HG02759 (cell line): ENCODE results near the gene PPHLN1.
"Not testable (repeated sequence)": the region's sequence is repeated elsewhere in the genome, so short reads cannot be mapped to it uniquely, and the experiment has no call there.

Experiments
- ATAC-seq: cut with Tn5 transposase; IDR thresholded peaks from one replicate; pipeline ENCODE4 v1.9.1; 2021; ENCODE audit warnings: mild to moderate bottlenecking, moderate library complexity; ENCODE audit not compliant: unreplicated experiment

PPHLN1 gene

DNA sequence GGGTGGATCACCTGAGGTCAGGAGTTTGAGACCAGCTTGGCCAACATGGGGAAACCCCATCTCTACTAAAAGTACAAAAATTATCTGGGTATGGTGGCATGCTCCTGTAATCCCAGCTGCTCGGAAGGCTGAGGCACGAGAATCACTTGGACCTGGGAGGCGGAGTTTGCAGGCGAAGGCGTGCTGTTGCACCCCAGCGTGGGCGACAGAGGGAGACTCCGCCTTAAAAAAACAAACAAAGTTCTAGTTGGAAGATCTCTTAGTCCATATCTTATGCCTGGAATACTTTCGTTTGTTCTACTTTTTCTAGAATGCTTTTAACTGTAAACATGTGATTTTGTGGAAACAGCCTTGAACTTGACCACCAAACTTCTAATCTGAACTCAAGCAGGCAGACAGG is 38.7 kb downstream of the PPHLN1 start:
- ATAC-seq = no peak

DNA sequence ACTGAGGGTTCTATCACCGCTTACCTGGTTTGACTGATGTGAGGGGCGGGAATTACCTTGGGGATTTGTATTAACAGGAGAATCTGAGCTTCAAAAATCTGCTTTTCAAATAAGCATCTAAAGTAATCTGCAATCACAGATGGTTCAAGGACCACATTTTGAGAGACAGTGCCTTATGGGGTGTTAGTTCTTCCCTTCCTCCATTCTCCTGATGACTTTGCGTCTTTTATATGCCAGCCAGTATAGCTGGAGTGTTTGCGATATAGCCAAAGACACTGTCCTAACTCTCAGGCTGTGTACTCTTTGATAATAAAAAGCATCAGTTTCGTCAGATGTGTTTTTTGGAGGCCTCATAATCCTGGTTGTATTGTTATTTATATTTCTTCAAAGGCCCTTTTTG is 39.5 kb downstream of the PPHLN1 start:
- no peak for ATAC-seq

DNA sequence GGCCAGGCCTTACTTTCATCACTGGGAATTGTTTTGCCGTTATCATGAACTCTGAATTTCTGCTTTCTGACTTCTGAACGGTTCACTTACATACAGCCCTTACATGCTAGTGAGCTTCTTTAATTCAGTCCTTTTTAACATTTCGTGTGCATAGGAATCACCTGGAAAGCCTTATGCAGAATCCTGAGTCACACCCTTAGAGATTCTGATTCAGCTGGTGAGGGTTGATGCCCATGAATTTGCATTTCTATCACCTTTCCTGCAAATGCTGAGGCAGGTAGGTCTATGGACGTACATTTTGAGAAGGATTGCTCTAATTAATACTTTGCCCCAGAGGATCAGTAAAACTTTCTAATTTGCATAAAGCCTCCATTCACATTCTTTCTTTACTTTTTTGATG is 44.0 kb downstream of the PPHLN1 start:
- no peak for ATAC-seq

DNA sequence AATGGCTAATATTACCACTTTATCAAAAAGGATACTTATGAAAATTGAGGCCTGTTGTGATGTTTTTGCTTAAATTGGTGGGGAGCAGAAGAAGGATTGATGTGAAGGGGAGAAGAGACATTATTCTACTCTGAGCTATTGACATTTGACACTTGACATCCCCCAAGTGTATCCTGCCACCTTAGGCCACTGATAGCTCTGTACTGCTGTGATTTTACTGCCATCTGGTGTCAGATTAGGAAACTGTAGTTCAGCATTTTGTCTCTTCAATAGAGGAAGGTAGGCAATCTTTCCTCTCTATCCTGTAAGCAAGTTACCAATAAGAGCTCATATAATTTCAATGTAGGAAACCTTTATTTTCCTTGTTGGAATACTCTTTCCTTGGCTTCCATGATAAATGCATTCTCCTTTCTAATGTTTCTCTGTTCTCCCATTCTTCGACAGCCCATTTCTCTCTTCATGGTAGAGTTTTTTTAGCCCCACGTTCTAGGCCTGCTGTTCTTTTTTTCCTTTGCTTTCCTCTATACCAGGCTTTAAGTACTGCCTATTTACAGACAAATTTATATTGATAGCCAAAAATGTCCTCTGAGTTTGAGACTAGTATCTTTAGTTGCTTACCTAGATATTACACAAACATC is 46.3 kb downstream of the PPHLN1 start:
- ATAC-seq = peak; percentile 88

DNA sequence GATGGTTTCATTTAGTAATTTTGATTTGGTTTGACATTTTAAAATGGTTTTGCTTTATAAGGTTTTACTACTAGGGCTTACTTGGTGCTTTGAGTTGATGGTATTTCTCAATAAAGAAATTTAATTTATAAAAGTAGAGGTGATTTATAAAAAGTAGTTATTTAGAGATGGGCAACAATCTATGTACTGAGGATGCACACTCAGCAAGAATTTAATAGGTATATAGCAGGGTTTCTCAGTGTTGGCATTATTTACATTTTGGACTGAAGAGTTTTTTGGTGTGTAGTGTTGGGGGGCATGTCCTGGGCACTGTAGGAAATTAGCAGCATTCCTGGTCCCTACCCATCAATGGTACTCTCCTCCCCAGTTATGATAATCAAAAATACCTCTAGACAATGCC is 47.7 kb downstream of the PPHLN1 start:
- no peak for ATAC-seq

DNA sequence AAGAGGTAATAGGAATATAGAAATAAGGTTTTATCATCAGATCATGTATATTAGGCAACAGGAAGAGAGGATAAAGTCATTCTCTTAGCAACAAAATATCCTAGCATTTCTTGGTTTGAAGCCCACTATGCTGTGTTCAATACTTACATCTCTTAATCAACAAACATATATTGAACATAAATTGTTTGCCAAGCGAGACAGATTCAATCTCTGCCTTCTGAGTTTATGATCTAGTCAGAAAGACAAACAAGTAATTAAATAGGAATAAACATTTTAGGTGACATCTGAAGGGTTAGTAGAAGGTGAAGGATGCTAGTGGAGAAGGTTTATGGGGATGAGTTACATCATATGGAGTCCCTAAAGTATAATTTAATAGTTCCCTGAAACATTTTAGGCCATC is 54.8 kb downstream of the PPHLN1 start:
- no peak for ATAC-seq

DNA sequence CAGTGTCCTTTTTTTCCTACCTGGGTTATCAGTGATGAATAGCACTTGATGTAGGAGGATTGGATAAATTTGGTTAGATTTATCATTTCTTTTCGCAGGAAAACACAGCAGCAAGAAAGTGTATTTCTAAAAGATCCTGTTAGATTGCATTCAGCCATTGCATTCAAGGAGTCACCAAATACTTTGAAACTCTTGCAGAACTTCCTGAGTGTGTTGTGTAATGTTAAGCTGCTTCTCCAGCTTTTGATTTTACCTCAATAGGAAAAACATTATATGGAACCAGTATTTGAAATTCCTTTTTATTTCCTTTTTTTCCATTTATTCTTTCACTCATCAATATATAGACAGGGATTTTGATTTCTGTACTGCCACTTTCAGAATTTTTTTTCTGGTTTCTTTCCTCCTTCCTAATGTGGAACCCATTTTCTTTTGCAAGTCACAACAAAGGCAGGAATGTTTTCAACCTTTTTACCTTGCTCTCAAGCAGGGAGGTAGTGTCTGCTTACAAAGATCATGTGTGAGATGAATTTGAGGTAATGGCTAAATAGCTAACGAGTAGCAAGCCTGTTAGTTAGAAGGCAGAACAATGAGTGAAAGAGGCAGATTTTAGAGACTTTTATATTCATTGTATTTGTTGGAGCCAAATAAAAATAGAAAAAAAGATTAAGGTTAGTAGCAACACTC is 56.2 kb downstream of the PPHLN1 start:
- no peak for ATAC-seq

DNA sequence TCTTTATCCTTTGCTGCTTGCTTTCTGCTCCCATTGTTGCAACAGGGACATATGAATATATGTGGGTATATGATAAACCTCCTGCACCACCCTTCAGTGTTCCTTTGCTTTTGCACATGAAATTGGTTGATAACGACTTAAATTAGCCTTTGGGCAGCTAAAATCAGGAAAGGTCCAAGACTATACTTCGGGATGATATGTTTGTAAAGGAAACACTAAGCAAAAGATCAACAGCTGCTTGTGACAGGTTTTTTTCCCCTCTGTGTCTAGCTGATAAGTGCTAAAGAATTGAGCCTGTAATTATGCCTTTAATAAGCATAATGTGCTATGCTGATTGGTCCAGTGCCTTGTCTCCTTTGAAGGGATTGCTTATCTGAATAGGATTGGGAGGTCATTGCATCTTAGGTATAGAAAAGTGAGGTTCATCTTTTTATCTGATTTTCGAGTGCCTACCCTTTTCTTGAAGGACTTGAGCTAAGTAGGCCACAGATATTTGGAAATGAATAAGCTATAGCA is 59.4 kb downstream of the PPHLN1 start:
- ATAC-seq = no peak

DNA sequence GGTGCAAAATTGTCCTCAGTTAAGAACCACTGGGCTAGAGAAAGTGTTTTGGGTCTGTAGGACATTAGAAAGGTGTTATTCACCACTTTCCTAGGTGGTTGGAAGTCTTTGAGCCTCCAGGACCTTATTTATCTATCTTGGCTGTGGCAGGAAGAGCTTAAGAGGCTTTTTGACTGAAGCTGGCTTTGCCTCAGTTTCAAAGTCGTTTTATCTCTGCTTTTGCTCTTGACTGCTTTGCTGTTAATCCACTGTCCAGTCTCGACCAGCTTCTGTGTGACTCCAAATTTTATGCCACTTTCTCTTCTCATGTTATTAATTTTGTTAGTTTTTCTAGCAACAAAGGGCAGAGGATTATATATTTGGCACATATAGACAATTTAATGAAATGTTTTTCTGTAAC is 60.3 kb downstream of the PPHLN1 start:
- no peak for ATAC-seq

DNA sequence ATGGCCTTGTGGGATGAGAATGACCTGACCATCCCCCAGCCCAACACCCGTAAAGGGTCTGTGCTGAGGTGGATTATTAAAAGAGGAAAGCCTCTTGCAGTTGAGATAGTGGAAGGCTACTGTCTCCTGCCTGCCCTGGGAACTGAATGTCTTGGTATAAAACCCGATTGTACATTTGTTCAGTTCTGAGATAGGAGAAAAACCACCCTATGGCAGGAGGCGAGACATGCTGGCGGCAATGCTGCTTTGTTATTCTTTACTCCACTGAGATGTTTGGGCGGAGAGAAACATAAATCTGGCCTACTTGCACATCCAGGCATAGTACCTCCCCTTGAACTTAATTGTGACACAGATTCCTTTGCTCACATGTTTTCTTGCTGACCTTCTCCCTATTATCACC is 62.1 kb downstream of the PPHLN1 start:
- ATAC-seq = not testable (repeated sequence)

DNA sequence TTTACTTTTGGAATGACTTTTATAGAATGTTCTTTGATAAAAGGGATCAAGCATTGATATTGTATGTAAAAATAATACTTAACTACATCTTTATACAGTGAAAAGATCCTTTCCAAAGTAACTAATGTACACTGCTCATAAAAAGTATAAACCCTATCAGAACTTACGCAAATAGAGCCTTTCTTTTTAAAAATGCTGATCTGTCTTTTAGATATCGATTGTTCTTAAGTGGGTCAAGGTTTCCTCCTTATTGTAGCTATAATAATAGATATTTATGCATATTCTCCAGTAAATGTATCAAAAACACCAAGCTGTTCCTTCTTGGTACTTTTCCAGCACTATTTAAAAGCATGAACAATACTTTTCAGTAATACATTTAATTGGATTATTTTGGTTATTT is 68.5 kb downstream of the PPHLN1 start:
- no peak for ATAC-seq

DNA sequence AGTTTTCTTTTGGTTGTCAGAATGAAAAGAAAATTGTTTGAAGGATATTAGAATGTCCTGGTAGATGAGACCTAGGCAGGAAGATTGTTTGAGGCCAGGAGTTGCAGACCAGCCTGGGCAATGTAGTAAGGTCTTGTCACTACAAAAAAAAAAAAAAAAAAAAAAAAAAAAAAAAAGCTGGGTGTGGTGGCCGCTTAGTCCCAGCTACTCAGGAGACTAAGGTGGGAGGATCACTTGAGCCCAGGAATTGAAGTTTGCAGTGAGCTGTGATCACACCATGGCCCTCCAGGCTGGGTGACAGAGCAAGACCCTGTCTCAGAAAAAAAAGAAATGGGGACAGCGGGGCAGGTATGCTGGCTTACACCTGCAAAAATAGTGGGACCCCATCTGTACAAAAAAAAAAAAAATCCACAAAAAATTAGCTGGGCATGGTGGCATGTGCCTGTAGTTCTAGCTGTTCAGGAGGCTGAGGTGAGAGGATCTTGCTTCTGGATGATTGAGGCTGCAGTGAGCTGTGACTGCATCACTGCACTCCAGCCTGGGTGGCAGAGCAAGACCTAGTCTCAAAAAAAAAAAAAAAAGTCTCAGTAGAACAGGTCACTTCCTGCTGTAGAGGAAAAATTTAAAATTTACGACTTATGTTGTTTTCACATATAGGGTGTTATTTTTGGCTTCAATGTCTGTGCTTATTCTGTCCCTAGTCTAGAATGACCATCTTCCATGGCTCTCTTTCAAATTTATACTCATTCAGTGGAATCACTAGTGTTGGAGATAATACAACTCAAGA is 70.7 kb downstream of the PPHLN1 start:
- peak; percentile 49 for ATAC-seq

DNA sequence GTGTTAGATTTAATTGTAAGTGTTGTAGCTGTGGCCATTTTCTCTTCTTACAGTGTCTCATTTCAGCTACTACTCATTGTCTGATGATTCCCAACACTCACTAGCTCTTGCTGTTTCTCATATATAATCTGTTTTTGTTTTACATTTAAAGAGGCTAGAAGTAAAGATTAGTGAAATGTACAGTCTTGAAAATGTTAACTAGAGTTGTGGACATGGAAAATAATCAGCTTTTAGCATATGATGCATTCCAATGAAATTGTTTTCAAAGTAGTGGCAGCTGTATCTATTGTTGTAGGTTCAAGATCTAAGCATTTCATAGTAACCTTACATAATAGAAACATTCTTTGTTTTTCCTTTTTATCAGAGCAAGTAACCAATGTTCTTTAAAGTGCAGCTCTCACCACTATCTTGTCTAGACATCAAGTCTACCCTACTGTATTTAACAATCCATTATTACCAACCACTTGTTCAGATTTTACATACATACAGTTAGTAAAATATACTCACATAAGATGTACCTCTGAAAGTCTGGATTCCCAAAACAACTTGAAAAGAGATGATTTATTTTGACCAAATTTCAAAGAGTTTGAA is 76.9 kb downstream of the PPHLN1 start:
- no peak for ATAC-seq

DNA sequence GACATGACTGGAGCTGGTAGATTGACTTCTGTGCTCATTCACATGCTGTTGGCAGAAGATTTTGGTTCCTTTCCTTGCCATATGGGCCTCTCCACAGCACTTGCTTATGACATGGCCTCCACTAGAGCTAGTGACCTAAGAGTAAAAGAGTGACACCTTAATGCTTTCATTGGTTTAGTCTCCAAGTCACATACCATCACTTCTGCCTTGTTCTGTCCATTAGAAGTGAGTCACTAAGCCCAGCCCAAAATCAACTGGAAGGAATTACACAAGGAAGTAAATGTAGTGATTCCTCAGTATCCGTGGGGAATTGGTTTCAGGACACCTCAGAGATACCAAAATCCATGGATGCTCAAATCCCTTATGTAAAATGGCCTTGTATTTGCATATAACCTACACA is 81.3 kb downstream of the PPHLN1 start:
- ATAC-seq = no peak

DNA sequence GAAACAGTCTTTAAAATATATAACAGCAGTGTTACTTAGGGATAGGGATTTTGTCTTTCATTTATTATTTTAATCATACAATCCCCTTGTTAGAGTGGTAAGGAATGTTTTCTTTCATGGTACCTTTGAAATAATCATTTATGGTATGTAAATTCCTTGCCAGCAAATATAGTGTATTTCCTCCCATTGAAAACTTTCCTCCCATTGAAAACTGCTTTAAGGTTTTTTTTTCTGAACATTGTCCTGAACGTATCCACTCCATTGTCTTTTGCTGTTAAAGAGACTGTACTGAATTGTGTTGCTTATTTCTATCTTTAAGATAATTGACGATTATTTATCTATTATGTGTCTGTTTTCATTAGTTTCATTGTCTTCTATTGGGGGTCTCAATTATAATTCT is 83.5 kb downstream of the PPHLN1 start:
- ATAC-seq = no peak

DNA sequence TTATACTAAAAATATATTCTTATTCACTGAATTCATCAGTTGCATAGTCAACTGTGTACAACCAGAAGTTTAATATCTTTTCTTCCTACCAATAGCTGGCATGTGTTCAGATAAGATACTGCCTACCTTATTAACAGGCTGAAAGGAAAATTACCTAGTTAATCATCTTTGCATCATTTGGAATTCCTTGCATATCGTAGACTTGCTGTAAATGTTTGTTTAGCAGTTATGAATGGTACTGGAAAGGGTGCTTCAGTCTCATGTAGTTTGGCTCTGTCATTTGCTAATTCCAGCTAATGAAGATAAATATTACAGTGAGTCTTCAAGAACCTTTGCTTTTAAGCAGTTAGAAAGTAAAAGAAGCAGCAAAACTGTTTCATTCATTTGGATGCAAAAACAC is 84.4 kb downstream of the PPHLN1 start:
- no peak for ATAC-seq

DNA sequence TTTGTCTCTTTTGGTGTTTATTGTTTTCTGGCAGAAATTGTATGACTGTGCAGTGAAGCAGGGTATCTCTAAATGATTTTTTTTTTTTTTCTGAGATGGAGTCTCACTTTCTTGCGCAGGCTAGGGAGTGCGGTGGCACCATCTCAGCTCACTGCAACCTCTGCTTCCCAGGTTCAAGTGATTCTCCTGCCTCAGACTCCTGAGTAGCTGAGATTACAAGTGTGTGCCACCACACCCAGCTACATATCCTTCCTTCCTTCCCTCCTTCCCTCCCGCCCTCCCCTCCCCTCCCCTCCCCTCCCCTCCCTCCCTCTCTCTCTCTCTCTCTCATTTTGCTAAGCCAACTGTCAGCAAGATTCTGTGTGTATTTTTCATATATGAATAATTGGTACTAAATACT is 94.4 kb downstream of the PPHLN1 start:
- no peak for ATAC-seq

DNA sequence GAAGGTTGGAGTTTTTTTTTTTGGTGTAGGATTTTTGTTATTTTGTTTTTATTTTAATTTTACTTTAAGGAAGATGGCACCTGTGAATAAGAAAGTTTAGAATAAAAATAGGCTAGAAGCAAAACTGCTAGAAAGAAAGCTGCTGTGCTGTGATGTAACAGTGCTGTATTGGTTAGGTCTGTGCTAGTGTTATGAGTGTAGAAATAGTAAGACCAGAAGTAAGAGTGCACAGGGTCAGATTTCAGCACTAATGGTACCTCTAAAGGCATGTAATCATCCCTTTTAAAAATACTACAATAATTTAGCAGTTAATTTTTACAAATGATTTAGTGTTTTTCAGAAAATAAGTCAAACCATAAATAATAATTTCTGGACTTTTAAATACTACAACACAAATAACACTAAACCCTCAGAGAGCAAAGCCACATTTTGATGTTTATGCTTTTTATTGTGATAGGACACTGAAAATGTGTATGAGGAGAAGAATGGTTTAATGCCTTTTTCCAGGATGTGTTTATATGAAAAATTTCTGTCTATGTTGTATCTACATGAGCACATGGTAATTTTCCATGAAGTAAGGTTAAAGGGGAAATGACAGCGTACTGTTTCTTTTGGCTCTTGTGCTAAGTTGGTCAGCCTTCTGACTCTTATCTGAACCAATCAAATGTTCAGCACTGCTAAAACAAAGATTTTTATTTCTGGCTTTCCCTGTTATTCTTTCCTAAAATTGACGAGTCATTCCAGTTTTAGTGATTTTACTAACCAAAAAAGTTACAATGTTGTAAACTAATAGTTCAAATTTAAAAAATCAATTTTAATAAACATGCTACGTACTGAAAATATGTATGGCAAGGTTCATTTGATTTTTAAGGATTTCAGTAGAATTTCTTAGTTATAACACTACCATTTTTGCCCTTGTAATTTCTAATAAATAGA is 96.1 kb downstream of the PPHLN1 start:
- ATAC-seq = peak; percentile 86

DNA sequence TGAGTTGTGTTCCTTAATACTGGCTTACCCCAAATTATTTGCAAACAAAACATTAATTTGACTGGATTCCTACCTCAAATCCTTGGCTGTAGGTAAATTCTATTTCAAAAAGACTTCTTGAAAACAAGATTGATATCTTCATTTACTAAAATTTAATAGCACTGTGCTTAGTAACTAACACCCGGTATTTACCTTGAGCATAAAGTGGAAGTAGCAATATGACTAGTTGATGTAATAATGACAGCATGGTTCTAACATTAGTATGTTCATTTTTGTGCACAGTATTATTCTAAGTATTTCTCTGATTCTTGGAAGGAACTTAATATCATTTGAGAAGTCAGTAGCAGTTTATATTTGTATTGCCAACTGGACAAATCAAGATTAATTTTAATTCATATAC is 96.8 kb downstream of the PPHLN1 start:
- ATAC-seq = peak; percentile 46

DNA sequence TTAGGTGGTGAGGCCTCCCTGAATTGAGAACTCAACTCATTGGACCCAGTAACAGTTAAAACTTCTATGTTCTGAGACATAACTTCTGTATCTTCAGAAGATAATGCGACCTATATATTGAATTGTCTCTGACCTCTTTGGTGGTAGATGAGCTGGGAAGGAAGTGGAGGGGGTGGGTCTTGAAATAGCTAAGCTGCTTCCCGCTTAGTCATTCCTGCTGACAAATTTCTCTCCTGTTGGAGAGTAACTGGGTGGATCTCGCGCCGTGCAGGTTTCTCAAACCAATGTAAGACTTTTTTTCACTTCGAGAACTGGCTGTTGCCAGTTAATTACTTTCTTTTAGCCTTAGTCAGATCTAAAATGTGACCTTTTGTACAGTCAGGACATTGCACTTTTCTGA is 100.8 kb downstream of the PPHLN1 start:
- ATAC-seq = peak; percentile 45
